DOHH2 (cell line): Measurements from ENCODE around the gene VTN.

Source experiments
- H3F3A ChIP-seq: fragments of 200-600 bp; sonication (generic), shearing (Covaris generic); 2 replicates; pipeline ENCODE4 v1.6.0; 2016; ENCODE audit warnings: antibody characterized with exemption, mild to moderate bottlenecking; ENCODE audit not compliant: control insufficient read depth, insufficient read depth
- H3K27ac ChIP-seq: fragments of 200-600 bp; sonication (generic); 2 replicates; pipeline ENCODE4 v1.5.1; 2014; ENCODE audit warnings: low read depth, mild to moderate bottlenecking, low read length, moderate library complexity
- H3K27me3 ChIP-seq: fragments of 200-600 bp; sonication (generic); 2 replicates; pipeline ENCODE4 v1.6.1; 2014; ENCODE audit warnings: mild to moderate bottlenecking, low read length, mixed read lengths; ENCODE audit not compliant: control insufficient read depth
- H3K36me3 ChIP-seq: fragments of 200-600 bp; sonication (generic); 2 replicates; pipeline ENCODE4 v1.6.1; 2014; ENCODE audit warnings: mild to moderate bottlenecking, low read length, moderate library complexity, mixed read lengths; ENCODE audit not compliant: control insufficient read depth
- H3K4me1 ChIP-seq: fragments of 200-600 bp; sonication (generic); 2 replicates; pipeline ENCODE4 v1.6.1; 2014; ENCODE audit warnings: mild to moderate bottlenecking, low read length, mixed read lengths; ENCODE audit not compliant: control insufficient read depth
- H3K4me2 ChIP-seq: fragments of 200-600 bp; sonication (generic); 2 replicates; pipeline ENCODE4 v1.6.0; 2014; ENCODE audit warnings: mild to moderate bottlenecking, low read length, moderate library complexity
- H3K4me3 ChIP-seq: fragments of 200-600 bp; sonication (generic); 2 replicates; pipeline ENCODE4 v1.5.1; 2014; ENCODE audit warnings: mild to moderate bottlenecking, low read length, mixed read lengths
- H3K79me2 ChIP-seq: fragments of 200-600 bp; sonication (generic); 2 replicates; pipeline ENCODE4 v1.6.1; 2014; ENCODE audit warnings: mild to moderate bottlenecking, low read length, mixed read lengths; ENCODE audit not compliant: control insufficient read depth
- H3K9me2 ChIP-seq: fragments of 200-600 bp; sonication (generic); replicated peaks from 2 replicates; pipeline ENCODE4 v1.6.1; 2014; ENCODE audit warnings: mild to moderate bottlenecking, low read length, mixed read lengths; ENCODE audit not compliant: control insufficient read depth
- H3K9me3 ChIP-seq: fragments of 200-600 bp; sonication (generic); 2 replicates; pipeline ENCODE4 v1.6.1; 2014; ENCODE audit warnings: antibody characterized with exemption, low read length, mixed read lengths; ENCODE audit not compliant: control insufficient read depth, insufficient read depth
- H4K20me1 ChIP-seq: fragments of 200-600 bp; sonication (generic); 2 replicates; pipeline ENCODE4 v1.6.0; 2014; ENCODE audit warnings: low read depth, mild to moderate bottlenecking, antibody characterized with exemption, low read length, moderate library complexity; ENCODE audit not compliant: control insufficient read depth, insufficient read depth
- EZH2phosphoT487 ChIP-seq: fragments of 200-600 bp; sonication (generic); IDR thresholded peaks from 2 replicates; pipeline ENCODE4 v1.6.1; 2017; ENCODE audit warnings: borderline replicate concordance, mild to moderate bottlenecking, antibody characterized with exemption, low read length, moderate library complexity, mixed read lengths
- TF ChIP-seq, protein P1 (sequence below): fragments of 200-600 bp; sonication (generic); IDR thresholded peaks from one replicate; pipeline ENCODE4 v1.5.1; 2014; ENCODE audit warnings: antibody characterized with exemption, mild to moderate bottlenecking, low read depth, low read length; ENCODE audit not compliant: poor library complexity, severe bottlenecking

VTN gene

DNA sequence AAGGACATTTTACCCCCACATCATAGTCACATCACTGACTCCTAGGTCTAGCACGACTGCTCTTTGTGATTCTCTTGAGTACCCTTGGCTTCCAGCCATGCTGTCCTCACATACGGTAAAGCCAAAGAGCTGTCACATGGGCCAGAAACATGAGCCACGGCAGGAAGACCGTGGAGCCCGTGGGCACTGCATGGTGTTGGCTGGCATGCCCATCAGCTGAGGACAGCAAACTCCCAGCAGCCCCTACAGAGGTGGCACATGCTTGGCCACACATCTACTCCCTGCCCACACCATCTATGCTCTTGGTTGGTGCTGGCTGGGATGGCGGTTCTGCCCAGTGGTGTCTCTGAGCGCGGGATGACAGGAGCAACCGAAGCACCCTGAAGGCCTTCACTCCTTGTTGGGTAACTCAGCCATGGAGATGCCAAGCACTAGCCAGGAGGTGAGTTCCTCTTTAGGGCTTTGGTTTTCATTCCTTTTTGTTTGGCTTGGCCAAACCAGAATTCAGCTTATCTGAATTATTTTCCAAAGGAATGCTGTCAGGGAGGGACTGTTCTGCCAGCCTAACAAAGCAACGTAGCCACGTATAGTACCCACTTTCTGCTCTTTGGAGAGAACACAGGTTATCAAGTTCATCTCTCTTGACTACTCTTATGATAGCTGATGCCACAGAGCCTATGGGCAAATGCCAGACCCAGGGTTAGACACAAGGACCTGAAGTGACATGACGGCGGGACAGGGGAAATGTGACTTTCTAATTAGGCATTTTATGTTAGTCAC, 24.5 kb downstream of the VTN start:
- Histone ChIP-seq H3K36me3 (peaks cover 84% of the 10 kb centered on the region), H3K27ac (no peak overlapping the region), H3K4me1 (peaks cover 3% of the 10 kb centered on the region; the same call in 1 of the 2 replicates), H3K4me2 (no peak overlapping the region), H4K20me1 (no peaks in the 10 kb centered on the region), H3K79me2 (no peaks in the 10 kb centered on the region), H3K27me3 (no peaks in the 10 kb centered on the region), H3K9me3 (no peaks in the 10 kb centered on the region), H3F3A (peaks cover 7% of the 10 kb centered on the region; the same call in 1 of the 2 replicates), H3K9me2 (no peaks in the 10 kb centered on the region), H3K4me3 (no peak overlapping the region)
- TF ChIP-seq, protein P1, sequence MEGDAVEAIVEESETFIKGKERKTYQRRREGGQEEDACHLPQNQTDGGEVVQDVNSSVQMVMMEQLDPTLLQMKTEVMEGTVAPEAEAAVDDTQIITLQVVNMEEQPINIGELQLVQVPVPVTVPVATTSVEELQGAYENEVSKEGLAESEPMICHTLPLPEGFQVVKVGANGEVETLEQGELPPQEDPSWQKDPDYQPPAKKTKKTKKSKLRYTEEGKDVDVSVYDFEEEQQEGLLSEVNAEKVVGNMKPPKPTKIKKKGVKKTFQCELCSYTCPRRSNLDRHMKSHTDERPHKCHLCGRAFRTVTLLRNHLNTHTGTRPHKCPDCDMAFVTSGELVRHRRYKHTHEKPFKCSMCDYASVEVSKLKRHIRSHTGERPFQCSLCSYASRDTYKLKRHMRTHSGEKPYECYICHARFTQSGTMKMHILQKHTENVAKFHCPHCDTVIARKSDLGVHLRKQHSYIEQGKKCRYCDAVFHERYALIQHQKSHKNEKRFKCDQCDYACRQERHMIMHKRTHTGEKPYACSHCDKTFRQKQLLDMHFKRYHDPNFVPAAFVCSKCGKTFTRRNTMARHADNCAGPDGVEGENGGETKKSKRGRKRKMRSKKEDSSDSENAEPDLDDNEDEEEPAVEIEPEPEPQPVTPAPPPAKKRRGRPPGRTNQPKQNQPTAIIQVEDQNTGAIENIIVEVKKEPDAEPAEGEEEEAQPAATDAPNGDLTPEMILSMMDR = no peak
- TF ChIP-seq EZH2phosphoT487 = no peak

DNA sequence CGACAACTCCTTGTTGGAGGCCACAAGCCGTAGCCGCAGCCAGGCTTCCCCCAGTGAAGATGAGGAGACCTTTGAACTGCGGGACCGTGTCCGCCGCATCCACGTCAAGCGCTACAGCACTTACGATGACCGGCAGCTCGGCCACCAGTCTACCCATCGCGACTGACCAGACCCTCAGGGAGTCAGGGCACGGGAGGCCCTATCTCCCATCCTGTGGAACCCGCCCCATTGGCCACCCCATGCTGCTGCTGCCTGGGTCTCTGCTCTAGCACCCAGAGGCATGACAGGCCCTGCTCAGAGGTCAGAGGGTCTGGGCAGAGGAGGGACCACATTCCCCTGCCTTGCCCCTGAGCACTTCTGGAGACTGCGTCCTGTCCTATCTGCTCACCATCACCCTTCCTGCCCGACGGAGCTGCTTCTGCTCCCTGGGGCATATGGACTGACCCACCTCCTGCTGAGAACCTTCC, 25.6 kb downstream of the VTN start:
- Histone ChIP-seq H3K9me3 (no peaks in the 10 kb centered on the region), H3F3A (peaks cover 7% of the 10 kb centered on the region; the same call in 1 of the 2 replicates), H3K4me2 (no peak overlapping the region), H3K4me1 (peaks cover 3% of the 10 kb centered on the region; the same call in 1 of the 2 replicates), H3K36me3 (peaks cover 73% of the 10 kb centered on the region), H3K9me2 (no peaks in the 10 kb centered on the region), H3K27ac (no peak overlapping the region), H3K79me2 (no peaks in the 10 kb centered on the region), H4K20me1 (no peaks in the 10 kb centered on the region), H3K4me3 (no peak overlapping the region), H3K27me3 (no peaks in the 10 kb centered on the region)
- TF ChIP-seq, protein P1 = no peak

DNA sequence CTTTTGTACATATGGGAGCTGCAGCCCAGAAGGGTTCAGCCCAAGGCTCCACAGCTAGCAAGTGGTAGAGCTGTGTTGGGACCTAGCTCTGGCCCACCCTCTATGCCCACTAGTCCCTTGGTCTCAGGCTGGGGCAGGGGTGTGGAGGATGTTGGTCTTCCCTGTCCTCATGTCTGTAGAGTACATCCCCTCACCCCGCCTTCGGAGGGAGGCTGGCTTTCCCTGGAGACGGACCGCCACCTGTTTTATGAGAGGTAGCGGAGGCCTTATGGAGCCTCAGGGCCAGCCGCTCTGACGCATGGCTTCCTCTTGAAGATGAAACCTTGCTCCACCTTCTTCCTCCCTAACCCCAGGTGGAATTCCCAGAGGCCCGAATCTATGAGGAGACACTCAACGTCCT, 26.1 kb downstream of the VTN start:
- no peak for TF ChIP-seq EZH2phosphoT487
- TF ChIP-seq, protein P1 = no peak
- Histone ChIP-seq H3K27me3 (no peaks in the 10 kb centered on the region), H3F3A (peaks cover 7% of the 10 kb centered on the region; the same call in 1 of the 2 replicates), H3K9me3 (no peaks in the 10 kb centered on the region), H3K79me2 (0 out of 2 replicates have a peak, but pooled peaks cover 2% of the 10 kb centered on the region), H4K20me1 (no peaks in the 10 kb centered on the region), H3K4me3 (no peak overlapping the region), H3K4me2 (no peak overlapping the region), H3K4me1 (peaks cover 3% of the 10 kb centered on the region; the same call in 1 of the 2 replicates), H3K9me2 (no peaks in the 10 kb centered on the region), H3K36me3 (peaks cover 69% of the 10 kb centered on the region), H3K27ac (no peak overlapping the region)
